A549 (cell line): ENCODE data around the gene FAM216B. TPM values are rescaled to one million over a fixed set of nuclear protein-coding genes. Genes with fewer than 3 reads are reported as not detected.

Experiments
- ATAC-seq, 2 experiments: fragments of 200-7000 bp in 1 of 2; fragments of >200 bp in 1 of 2; cut with Nextera tagmentation in 1 of 2; cut with Tn5 transposase in 1 of 2; 3 replicates each; pipeline versions ENCODE4 v1.8.0 to v1.9.1; 2018 to 2020; ENCODE audit warnings: mild to moderate bottlenecking in 1 of 2, moderate library complexity in 1 of 2
- CTCF ChIA-PET: fragments of 300-600 bp; sonication (Branson Sonifier 250); formaldehyde crosslinking; extraction: SDS; loops from one replicate; lab custom pipeline; 2021; ENCODE audit warnings: antibody characterized with exemption, inconsistent platforms; lab: Yijun Ruan, JAX
- POLR2A ChIA-PET: fragments of 350-600 bp; formaldehyde crosslinking; extraction: SDS; loops from one replicate; lab custom pipeline; 2021; ENCODE audit warnings: antibody characterized with exemption, inconsistent platforms; lab: Yijun Ruan, JAX
- DNase-seq, 2 experiments: peaks; one replicate each; pipeline versions ENCODE4 v3.0.0 to v3.0.0-alpha.2; 2011 to 2016; ENCODE audit warnings: low read depth in 1 of 2, low spot score in 1 of 2
- FAIRE-seq: peaks from 2 replicates; lab custom pipeline; 2011; peaks lifted over from hg19 to GRCh38; lab: Jason Lieb, UNC
- H3K27ac ChIP-seq, 2 experiments: fragments of >200 bp; sonication (Bioruptor Twin); formaldehyde crosslinking; 3 replicates each; pipeline ENCODE4 v1.5.1; 2016 to 2017
- H3K4me1 ChIP-seq: fragments of >200 bp; sonication (Bioruptor Twin); formaldehyde crosslinking; 3 replicates; pipeline ENCODE4 v1.6.1; 2016
- H3K4me2 ChIP-seq: fragments of >200 bp; sonication (Bioruptor Twin); formaldehyde crosslinking; 3 replicates; pipeline ENCODE4 v1.6.1; 2016
- H3K4me3 ChIP-seq: fragments of >200 bp; sonication (Bioruptor Twin); formaldehyde crosslinking; 3 replicates; pipeline ENCODE4 v1.5.1; 2016
- H3K9me3 ChIP-seq: fragments of >200 bp; sonication (Bioruptor Twin); formaldehyde crosslinking; 3 replicates; pipeline ENCODE4 v1.6.1; 2016
- BHLHE40 ChIP-seq: IDR thresholded peaks from 2 replicates; pipeline ENCODE4 v1.6.1; 2012; ENCODE audit warnings: low read depth, low read length, inconsistent platforms
- CHD2 ChIP-seq: fragments of 150-350 bp; IDR thresholded peaks from 2 replicates; pipeline ENCODE4 v1.6.1; 2014; ENCODE audit warnings: low read length; ENCODE audit not compliant: partially characterized antibody
- CHD4 ChIP-seq: fragments of 200-600 bp; sonication (generic); IDR thresholded peaks from 2 replicates; pipeline ENCODE4 v1.6.1; 2016; ENCODE audit warnings: antibody characterized with exemption, mild to moderate bottlenecking, borderline replicate concordance
- EHMT2 ChIP-seq: fragments of 200-600 bp; sonication (generic); IDR thresholded peaks from 2 replicates; pipeline ENCODE4 v1.6.1; 2016; ENCODE audit warnings: antibody characterized with exemption, low read depth, mild to moderate bottlenecking, moderate library complexity
- FOSB ChIP-seq: fragments of 250-450 bp; sonication (Bioruptor Pico); IDR thresholded peaks from 2 replicates; pipeline ENCODE4 v1.5.0; 2020; ENCODE audit warnings: mild to moderate bottlenecking, moderate library complexity
- FOSL2 ChIP-seq, 2 experiments: fragments of 450-650 bp in 1 of 2; fragments of >200 bp in 1 of 2; sonication (Bioruptor Twin) in 1 of 2; formaldehyde crosslinking; IDR thresholded peaks; 2 replicates each; pipeline versions ENCODE4 v1.5.0 to v1.6.1; 2016 to 2020; ENCODE audit warnings: mild to moderate bottlenecking in 1 of 2, moderate library complexity in 1 of 2
- HDAC2 ChIP-seq: fragments of 200-600 bp; sonication (generic); IDR thresholded peaks from 2 replicates; pipeline ENCODE4 v1.6.1; 2016
- HEYL ChIP-seq: fragments of 250-450 bp; sonication (Bioruptor Pico); IDR thresholded peaks from 2 replicates; pipeline ENCODE4 v1.8.0; 2021; ENCODE audit warnings: mild to moderate bottlenecking, moderate library complexity
- HOXA7 ChIP-seq: fragments of 250-450 bp; sonication (Bioruptor Pico); IDR thresholded peaks from 2 replicates; pipeline ENCODE4 v1.5.0; 2020; ENCODE audit warnings: mild to moderate bottlenecking, moderate library complexity
- HOXB13 ChIP-seq: fragments of 250-450 bp; sonication (Bioruptor Pico); IDR thresholded peaks from 2 replicates; pipeline ENCODE4 v1.5.0; 2020; ENCODE audit warnings: low read depth, mild to moderate bottlenecking, moderate library complexity
- NFE2L2 ChIP-seq: fragments of 150-350 bp; conservative IDR thresholded peaks from 2 replicates; pipeline ENCODE4 v1.6.1; 2014; ENCODE audit warnings: low read length
- POLR2A ChIP-seq: IDR thresholded peaks from 2 replicates; pipeline ENCODE4 v1.6.1; 2012; ENCODE audit warnings: mild to moderate bottlenecking, low read length
- POLR2AphosphoS2 ChIP-seq: conservative IDR thresholded peaks from 2 replicates; pipeline ENCODE4 v1.6.1; 2012; ENCODE audit warnings: low read length, improper control_type of control experiment, inconsistent platforms
- RAD21 ChIP-seq, 2 experiments: fragments of >200 bp in 1 of 2; sonication (Bioruptor Twin) in 1 of 2; formaldehyde crosslinking in 1 of 2; IDR thresholded peaks in 1 of 2; conservative IDR thresholded peaks in 1 of 2; 2 replicates in 1 of 2; 3 replicates in 1 of 2; pipeline ENCODE4 v1.6.1; 2012 to 2018; ENCODE audit warnings: inconsistent platforms in 1 of 2
- RARB ChIP-seq: fragments of 250-450 bp; sonication (Bioruptor Pico); IDR thresholded peaks from 2 replicates; pipeline ENCODE4 v1.8.0; 2021; ENCODE audit warnings: mild to moderate bottlenecking, moderate library complexity
- SMC3 ChIP-seq: fragments of >200 bp; sonication (Bioruptor Twin); formaldehyde crosslinking; IDR thresholded peaks from 3 replicates; pipeline ENCODE4 v1.6.1; 2018; ENCODE audit warnings: inconsistent platforms
- TFCP2L1 ChIP-seq: fragments of 250-450 bp; sonication (Bioruptor Pico); IDR thresholded peaks from 2 replicates; pipeline ENCODE4 v1.5.0; 2021; ENCODE audit warnings: mild to moderate bottlenecking
- WGBS: methylation state at CpG from one replicate; pipeline ENCODE4 v1.1.6; 2017; ENCODE audit errors: missing lambda C conversion rate; 5-methylcytosine and 5-hydroxymethylcytosine counted together
- polyA plus RNA-seq, 4 experiments: library from polyadenylated mRNA; depleted of rRNA in 3 of 4; stranded (reverse); fragments of >200 nt; fragmentation: RNase III in 1 of 4; extraction: RNeasy Plus Mini Kit Qiagen cat#74134 plus additional on column Dnase treatment in 1 of 4; gene quantifications; 2 replicates in 3 of 4; 3 replicates in 1 of 4; pipeline ENCODE4 v1.2.3, GENCODE V29; 2011 to 2017
- TF ChIP-seq, protein P1 (sequence below): fragments of >200 bp; sonication (Bioruptor Twin); formaldehyde crosslinking; IDR thresholded peaks from 2 replicates; pipeline ENCODE4 v1.6.1; 2016
- TF ChIP-seq, protein P2 (sequence below): fragments of 450-650 bp; IDR thresholded peaks from 2 replicates; pipeline ENCODE4 v1.6.1; 2014; ENCODE audit warnings: antibody characterized with exemption
- TF ChIP-seq, protein P3 (sequence below): fragments of 200-600 bp; sonication (generic); IDR thresholded peaks from 2 replicates; pipeline ENCODE4 v1.6.1; 2016; ENCODE audit warnings: antibody characterized with exemption, mild to moderate bottlenecking, moderate library complexity
- TF ChIP-seq, protein P4 (sequence below): fragments of >200 bp; sonication (Bioruptor Twin); formaldehyde crosslinking; IDR thresholded peaks from 3 replicates; pipeline ENCODE4 v1.5.1; 2016

The FAM216B gene
- polyA plus RNA-seq, 2 of the 4 experiments (the other 2 are of a cell fraction) = not detected

GRCh38 chr13:42780044-42780443 lies 1.3 kb upstream of the FAM216B start:
- TF ChIP-seq SMC3 = no peak
- no peak for TF ChIP-seq TFCP2L1 (CRISPR knock-in tag)
- TF ChIP-seq BHLHE40 = no peak
- TF ChIP-seq HOXB13 (CRISPR knock-in tag) = no peak
- TF ChIP-seq CHD4 = no peak
- no peak for TF ChIP-seq POLR2A
- TF ChIP-seq NFE2L2 = no peak
- TF ChIP-seq HDAC2 = no peak
- no peak for TF ChIP-seq CHD2
- no peak for TF ChIP-seq FOSB (CRISPR knock-in tag)
- TF ChIP-seq EHMT2 = no peak
- TF ChIP-seq HOXA7 = no peak
- TF ChIP-seq, protein P1, sequence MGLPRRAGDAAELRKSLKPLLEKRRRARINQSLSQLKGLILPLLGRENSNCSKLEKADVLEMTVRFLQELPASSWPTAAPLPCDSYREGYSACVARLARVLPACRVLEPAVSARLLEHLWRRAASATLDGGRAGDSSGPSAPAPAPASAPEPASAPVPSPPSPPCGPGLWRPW = no peak
- no peak for TF ChIP-seq HEYL
- TF ChIP-seq, protein P2, sequence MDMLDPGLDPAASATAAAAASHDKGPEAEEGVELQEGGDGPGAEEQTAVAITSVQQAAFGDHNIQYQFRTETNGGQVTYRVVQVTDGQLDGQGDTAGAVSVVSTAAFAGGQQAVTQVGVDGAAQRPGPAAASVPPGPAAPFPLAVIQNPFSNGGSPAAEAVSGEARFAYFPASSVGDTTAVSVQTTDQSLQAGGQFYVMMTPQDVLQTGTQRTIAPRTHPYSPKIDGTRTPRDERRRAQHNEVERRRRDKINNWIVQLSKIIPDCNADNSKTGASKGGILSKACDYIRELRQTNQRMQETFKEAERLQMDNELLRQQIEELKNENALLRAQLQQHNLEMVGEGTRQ = no peak

GRCh38 chr13:42786715-42787114 lies 5.3 kb downstream of the FAM216B start:
- H3K27ac ChIP-seq = no peak overlapping the region
- 19% methylated on average over 7 of the region's 7 CpGs for WGBS
- ATAC-seq = no peak
- FAIRE-seq = no peak
- H3K9me3 ChIP-seq = no peaks in the 10 kb centered on the region
- no peak overlapping the region for H3K4me3 ChIP-seq
- no peaks in the 10 kb centered on the region for H3K4me1 ChIP-seq
- no peak for DNase-seq
- no peak overlapping the region for H3K4me2 ChIP-seq
- TF ChIP-seq, protein P3, sequence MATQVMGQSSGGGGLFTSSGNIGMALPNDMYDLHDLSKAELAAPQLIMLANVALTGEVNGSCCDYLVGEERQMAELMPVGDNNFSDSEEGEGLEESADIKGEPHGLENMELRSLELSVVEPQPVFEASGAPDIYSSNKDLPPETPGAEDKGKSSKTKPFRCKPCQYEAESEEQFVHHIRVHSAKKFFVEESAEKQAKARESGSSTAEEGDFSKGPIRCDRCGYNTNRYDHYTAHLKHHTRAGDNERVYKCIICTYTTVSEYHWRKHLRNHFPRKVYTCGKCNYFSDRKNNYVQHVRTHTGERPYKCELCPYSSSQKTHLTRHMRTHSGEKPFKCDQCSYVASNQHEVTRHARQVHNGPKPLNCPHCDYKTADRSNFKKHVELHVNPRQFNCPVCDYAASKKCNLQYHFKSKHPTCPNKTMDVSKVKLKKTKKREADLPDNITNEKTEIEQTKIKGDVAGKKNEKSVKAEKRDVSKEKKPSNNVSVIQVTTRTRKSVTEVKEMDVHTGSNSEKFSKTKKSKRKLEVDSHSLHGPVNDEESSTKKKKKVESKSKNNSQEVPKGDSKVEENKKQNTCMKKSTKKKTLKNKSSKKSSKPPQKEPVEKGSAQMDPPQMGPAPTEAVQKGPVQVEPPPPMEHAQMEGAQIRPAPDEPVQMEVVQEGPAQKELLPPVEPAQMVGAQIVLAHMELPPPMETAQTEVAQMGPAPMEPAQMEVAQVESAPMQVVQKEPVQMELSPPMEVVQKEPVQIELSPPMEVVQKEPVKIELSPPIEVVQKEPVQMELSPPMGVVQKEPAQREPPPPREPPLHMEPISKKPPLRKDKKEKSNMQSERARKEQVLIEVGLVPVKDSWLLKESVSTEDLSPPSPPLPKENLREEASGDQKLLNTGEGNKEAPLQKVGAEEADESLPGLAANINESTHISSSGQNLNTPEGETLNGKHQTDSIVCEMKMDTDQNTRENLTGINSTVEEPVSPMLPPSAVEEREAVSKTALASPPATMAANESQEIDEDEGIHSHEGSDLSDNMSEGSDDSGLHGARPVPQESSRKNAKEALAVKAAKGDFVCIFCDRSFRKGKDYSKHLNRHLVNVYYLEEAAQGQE = no peak
- no peak for TF ChIP-seq POLR2AphosphoS2
- TF ChIP-seq FOSL2 (IDR thresholded peaks at IDR 0.05) = no peak
- TF ChIP-seq FOSL2 (CRISPR knock-in tag; IDR thresholded peaks at IDR 0.05) = no peak
- no peak for TF ChIP-seq HOXB13 (CRISPR knock-in tag)
- no peak for TF ChIP-seq RAD21 (conservative IDR thresholded peaks at IDR 0.05 in 1 of 2, IDR thresholded peaks at IDR 0.05 in 1 of 2)
- TF ChIP-seq RARB (CRISPR knock-in tag) = no peak
- TF ChIP-seq, protein P4, sequence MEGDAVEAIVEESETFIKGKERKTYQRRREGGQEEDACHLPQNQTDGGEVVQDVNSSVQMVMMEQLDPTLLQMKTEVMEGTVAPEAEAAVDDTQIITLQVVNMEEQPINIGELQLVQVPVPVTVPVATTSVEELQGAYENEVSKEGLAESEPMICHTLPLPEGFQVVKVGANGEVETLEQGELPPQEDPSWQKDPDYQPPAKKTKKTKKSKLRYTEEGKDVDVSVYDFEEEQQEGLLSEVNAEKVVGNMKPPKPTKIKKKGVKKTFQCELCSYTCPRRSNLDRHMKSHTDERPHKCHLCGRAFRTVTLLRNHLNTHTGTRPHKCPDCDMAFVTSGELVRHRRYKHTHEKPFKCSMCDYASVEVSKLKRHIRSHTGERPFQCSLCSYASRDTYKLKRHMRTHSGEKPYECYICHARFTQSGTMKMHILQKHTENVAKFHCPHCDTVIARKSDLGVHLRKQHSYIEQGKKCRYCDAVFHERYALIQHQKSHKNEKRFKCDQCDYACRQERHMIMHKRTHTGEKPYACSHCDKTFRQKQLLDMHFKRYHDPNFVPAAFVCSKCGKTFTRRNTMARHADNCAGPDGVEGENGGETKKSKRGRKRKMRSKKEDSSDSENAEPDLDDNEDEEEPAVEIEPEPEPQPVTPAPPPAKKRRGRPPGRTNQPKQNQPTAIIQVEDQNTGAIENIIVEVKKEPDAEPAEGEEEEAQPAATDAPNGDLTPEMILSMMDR = no peak
- POLR2A ChIA-PET = no interaction called here
- CTCF ChIA-PET = no interaction called here

More at GRCh38 chr13:42780044-42780443, 1.3 kb upstream of the FAM216B start:
- ChIA-PET CTCF (no interaction called here), POLR2A (no interaction called here)
- DNase-seq = no peak
- H3K4me1 ChIP-seq = no peaks in the 10 kb centered on the region
- WGBS = 0% methylated on average over 1 of the region's 1 CpG
- no peak overlapping the region for H3K4me3 ChIP-seq
- no peak for ATAC-seq
- H3K4me2 ChIP-seq = no peak overlapping the region
- H3K27ac ChIP-seq = no peak overlapping the region
- no peak for FAIRE-seq
- no peaks in the 10 kb centered on the region for H3K9me3 ChIP-seq
